Fibroblast of villous mesenchyme (primary cell): Measurements from ENCODE around the gene AURKAIP1. TPM values are rescaled to one million over a fixed set of nuclear protein-coding genes. Genes with fewer than 3 reads are reported as not detected.

Experiments used
- DNase-seq: peaks from one replicate; pipeline ENCODE4 v3.0.0-alpha.2; 2010; ENCODE audit warnings: low read depth
- H3K4me3 ChIP-seq: 2 replicates; pipeline ENCODE4 v1.5.1; 2011; ENCODE audit warnings: low read depth, mild to moderate bottlenecking, low read length
- CTCF ChIP-seq: IDR thresholded peaks from 2 replicates; pipeline ENCODE4 v1.5.1; 2012; ENCODE audit warnings: low read depth, mild to moderate bottlenecking, low read length; ENCODE audit not compliant: insufficient read depth
- total RNA-seq: library from RNA; depleted of rRNA; stranded (reverse); fragments of >200 nt; gene quantifications from 2 replicates; pipeline ENCODE4 v1.2.3, GENCODE V29; 2012

The AURKAIP1 gene
- total RNA-seq, 1 donor: 94.1 TPM

- DNase-seq: peak; percentile 94
- no peak for TF ChIP-seq CTCF
- H3K4me3 ChIP-seq: peak within 1 kb of the TSS; percentile 89
Measured at GRCh38 chr1:1358433-1359271, 16.4 kb downstream of the AURKAIP1 start, which contains the start of gene MXRA8. Gene MXRA8, minus strand, starts transcription at chr1:1358555. Its CDS starts 51 bp downstream, at chr1:1358504.

- peak overlapping the region; percentile 89 for H3K4me3 ChIP-seq
- no peak for TF ChIP-seq CTCF
- DNase-seq: peak; percentile 40
Measured at GRCh38 chr1:1357871-1358432, 17.1 kb downstream of the AURKAIP1 start.

GRCh38 chr1:1356796-1357401 is 18.1 kb downstream of the AURKAIP1 start:
- TF ChIP-seq CTCF: no peak
- peak; percentile 32 for DNase-seq
- peak overlapping the region; percentile 89 for H3K4me3 ChIP-seq

GRCh38 chr1:1356166-1356795 is 18.7 kb downstream of the AURKAIP1 start:
- no peak for DNase-seq
- H3K4me3 ChIP-seq: peak overlapping the region; percentile 89
- no peak for TF ChIP-seq CTCF

GRCh38 chr1:1355416-1355815 is 19.6 kb downstream of the AURKAIP1 start:
- H3K4me3 ChIP-seq: no peak overlapping the region
- peak; percentile 40 for DNase-seq
- TF ChIP-seq CTCF: no peak

- no peak overlapping the region for H3K4me3 ChIP-seq
- TF ChIP-seq CTCF: no peak
- DNase-seq: no peak
Measured at GRCh38 chr1:1354271-1355247, 20.4 kb downstream of the AURKAIP1 start.
